H1 (cell line): ENCODE results near the gene QSOX2.

Source experiments
- CTCF ChIP-seq, 3 experiments: IDR thresholded peaks; 1 replicate in 2 of 3; 2 replicates in 1 of 3; pipeline versions ENCODE4 v1.5.1 to v1.6.1; 2011; ENCODE audit warnings: low read length in 3 of 3, mild to moderate bottlenecking in 3 of 3, inconsistent platforms in 2 of 3, low read depth in 1 of 3, moderate library complexity in 1 of 3; ENCODE audit not compliant: insufficient read depth in 1 of 3; ENCODE audit errors: control extremely low read depth in 1 of 3
- EP300 ChIP-seq, 2 experiments: IDR thresholded peaks; 1 replicate in 1 of 2; 2 replicates in 1 of 2; pipeline ENCODE4 v1.6.1; 2011 to 2012; ENCODE audit warnings: low read depth in 2 of 2, low read length in 2 of 2, mild to moderate bottlenecking in 2 of 2, borderline replicate concordance in 1 of 2, inconsistent platforms in 1 of 2, moderate library complexity in 1 of 2
- NRF1 ChIP-seq: IDR thresholded peaks from 2 replicates; pipeline ENCODE4 v1.6.1; 2011; ENCODE audit warnings: mild to moderate bottlenecking, low read depth, low read length, improper control_type of control experiment
- POLR2A ChIP-seq, 2 experiments: IDR thresholded peaks; 1 replicate in 1 of 2; 2 replicates in 1 of 2; pipeline ENCODE4 v1.6.1; 2011; ENCODE audit warnings: low read depth in 2 of 2, low read length in 2 of 2, mild to moderate bottlenecking in 2 of 2; ENCODE audit errors: control extremely low read depth in 1 of 2
- POLR2AphosphoS5 ChIP-seq: IDR thresholded peaks from 2 replicates; pipeline ENCODE4 v1.6.1; 2011; ENCODE audit warnings: low read depth, low read length
- SIRT6 ChIP-seq: IDR thresholded peaks from one replicate; pipeline ENCODE4 v1.7.1; 2012; ENCODE audit warnings: low read length, inconsistent platforms
- TF ChIP-seq, protein P1 (sequence below): IDR thresholded peaks from 2 replicates; pipeline ENCODE4 v1.6.1; 2011; ENCODE audit warnings: low read length, improper control_type of control experiment
- TF ChIP-seq, protein P2 (sequence below): IDR thresholded peaks from 2 replicates; pipeline ENCODE4 v1.6.1; 2011; ENCODE audit warnings: low read depth, mild to moderate bottlenecking, low read length; ENCODE audit not compliant: insufficient read depth
- TF ChIP-seq, protein P3 (sequence below): IDR thresholded peaks from 2 replicates; pipeline ENCODE4 v1.6.1; 2012; ENCODE audit warnings: inconsistent platforms

DNA sequence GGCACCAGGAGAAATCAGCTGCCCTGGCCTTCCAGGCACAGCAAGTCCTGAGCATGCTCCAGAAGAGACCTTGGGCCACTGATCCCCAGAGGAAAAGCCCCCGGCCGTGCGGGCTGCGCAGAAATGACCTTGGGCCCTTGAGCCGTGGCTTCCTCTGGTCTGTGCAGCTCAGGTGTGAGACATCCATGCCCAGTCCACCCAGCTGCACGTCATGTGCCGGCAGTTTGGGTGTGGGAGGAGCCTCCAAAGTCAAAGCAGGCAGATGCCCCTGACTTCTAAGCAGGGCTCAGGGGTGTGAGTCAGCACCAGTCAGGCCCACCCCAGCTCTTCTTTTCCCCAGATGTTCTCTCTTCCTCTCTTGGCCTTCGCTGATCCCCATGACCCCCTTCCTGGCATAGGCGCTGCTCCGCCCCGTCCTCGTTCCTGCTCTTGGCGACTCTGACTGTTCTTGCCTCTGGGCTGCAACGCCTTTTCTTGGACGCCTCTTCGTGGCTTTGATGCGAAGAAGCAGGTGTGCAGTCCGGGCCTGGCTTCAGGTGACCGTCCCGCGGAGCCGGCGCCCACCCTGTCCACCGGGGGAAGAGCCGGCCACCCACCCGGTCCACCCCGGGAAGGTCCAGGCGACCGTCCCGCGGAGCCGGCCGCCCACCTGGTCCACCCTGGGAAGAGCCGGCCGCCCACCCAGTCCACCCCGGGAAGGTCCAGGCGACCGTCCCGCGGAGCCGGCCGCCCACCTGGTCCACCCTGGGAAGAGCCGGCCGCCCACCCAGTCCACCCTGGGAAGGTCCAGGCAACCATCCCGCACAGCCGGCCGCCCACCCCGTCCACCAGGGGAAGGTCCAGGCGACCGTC is 5.9 kb upstream of the QSOX2 start:
- TF ChIP-seq POLR2A (IDR thresholded peaks at IDR 0.05; ENCODE audit: control extremely low read depth in 1 of 2, low read depth in 2 of 2, low read length in 2 of 2) (no peak), POLR2AphosphoS5 (no peak), SIRT6 (no peak), EP300 (IDR thresholded peaks at IDR 0.05; ENCODE audit: borderline replicate concordance in 1 of 2, low read depth in 2 of 2, low read length in 2 of 2) (no peak), CTCF (IDR thresholded peaks at IDR 0.05; ENCODE audit: control extremely low read depth in 1 of 3, insufficient read depth in 1 of 3, low read depth in 1 of 3, low read length in 3 of 3) (no peak), NRF1 (no peak)
- TF ChIP-seq, protein P1, sequence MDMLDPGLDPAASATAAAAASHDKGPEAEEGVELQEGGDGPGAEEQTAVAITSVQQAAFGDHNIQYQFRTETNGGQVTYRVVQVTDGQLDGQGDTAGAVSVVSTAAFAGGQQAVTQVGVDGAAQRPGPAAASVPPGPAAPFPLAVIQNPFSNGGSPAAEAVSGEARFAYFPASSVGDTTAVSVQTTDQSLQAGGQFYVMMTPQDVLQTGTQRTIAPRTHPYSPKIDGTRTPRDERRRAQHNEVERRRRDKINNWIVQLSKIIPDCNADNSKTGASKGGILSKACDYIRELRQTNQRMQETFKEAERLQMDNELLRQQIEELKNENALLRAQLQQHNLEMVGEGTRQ: no peak
- TF ChIP-seq, protein P2, sequence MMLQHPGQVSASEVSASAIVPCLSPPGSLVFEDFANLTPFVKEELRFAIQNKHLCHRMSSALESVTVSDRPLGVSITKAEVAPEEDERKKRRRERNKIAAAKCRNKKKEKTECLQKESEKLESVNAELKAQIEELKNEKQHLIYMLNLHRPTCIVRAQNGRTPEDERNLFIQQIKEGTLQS: no peak
- TF ChIP-seq, protein P3, sequence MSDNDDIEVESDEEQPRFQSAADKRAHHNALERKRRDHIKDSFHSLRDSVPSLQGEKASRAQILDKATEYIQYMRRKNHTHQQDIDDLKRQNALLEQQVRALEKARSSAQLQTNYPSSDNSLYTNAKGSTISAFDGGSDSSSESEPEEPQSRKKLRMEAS: no peak
